ENCODE measurements around the gene PTPRD.

The PTPRD gene

GRCh38 chr9:10173561-10173960 is 439.2 kb downstream of the PTPRD start:
- DNase-seq (ENCODE audit: low read depth): no peak

GRCh38 chr9:10172476-10172875 is 440.3 kb downstream of the PTPRD start:
- no peak for DNase-seq (ENCODE audit: low read depth)

- no peak for DNase-seq (ENCODE audit: low read depth)
These were observed 444.6 kb downstream of the PTPRD start for GRCh38 chr9:10168241-10168640.

GRCh38 chr9:10148796-10149195 is 464.0 kb downstream of the PTPRD start:
- DNase-seq (ENCODE audit: low read depth): no peak

- no peak for DNase-seq (ENCODE audit: low read depth)
These were observed 466.1 kb downstream of the PTPRD start for GRCh38 chr9:10146517-10147331.

GRCh38 chr9:10144355-10144754 is 468.4 kb downstream of the PTPRD start:
- DNase-seq (ENCODE audit: low read depth): no peak

GRCh38 chr9:10135553-10135952 is 477.2 kb downstream of the PTPRD start:
- DNase-seq (ENCODE audit: low read depth): no peak

GRCh38 chr9:10134266-10134665 is 478.5 kb downstream of the PTPRD start:
- no peak for DNase-seq (ENCODE audit: low read depth)

GRCh38 chr9:10130061-10130675 is 482.6 kb downstream of the PTPRD start:
- DNase-seq (ENCODE audit: low read depth): no peak

- DNase-seq (ENCODE audit: low read depth): no peak
These were observed 484.9 kb downstream of the PTPRD start for GRCh38 chr9:10127867-10128266.

GRCh38 chr9:10112798-10113197 is 500.0 kb downstream of the PTPRD start:
- no peak for DNase-seq (ENCODE audit: low read depth)

- no peak for DNase-seq (ENCODE audit: low read depth)
These were observed 500.7 kb downstream of the PTPRD start for GRCh38 chr9:10112070-10112469.

GRCh38 chr9:10108815-10109214 is 504.0 kb downstream of the PTPRD start:
- no peak for DNase-seq (ENCODE audit: low read depth)

GRCh38 chr9:10104774-10105173 is 508.0 kb downstream of the PTPRD start:
- DNase-seq (ENCODE audit: low read depth): no peak

- no peak for DNase-seq (ENCODE audit: low read depth)
These were observed 517.6 kb downstream of the PTPRD start for GRCh38 chr9:10095208-10095607.

- DNase-seq (ENCODE audit: low read depth): no peak
These were observed 518.2 kb downstream of the PTPRD start for GRCh38 chr9:10094563-10094962.

- DNase-seq (ENCODE audit: low read depth): no peak
These were observed 532.8 kb downstream of the PTPRD start for GRCh38 chr9:10080012-10080411.

GRCh38 chr9:10079284-10079964 is 533.4 kb downstream of the PTPRD start:
- no peak for DNase-seq (ENCODE audit: low read depth)

GRCh38 chr9:10071579-10071978 is 541.2 kb downstream of the PTPRD start:
- DNase-seq (ENCODE audit: low read depth): no peak

GRCh38 chr9:10062629-10063395 is 550.0 kb downstream of the PTPRD start:
- no peak for DNase-seq (ENCODE audit: low read depth)

GRCh38 chr9:10059044-10059443 is 553.8 kb downstream of the PTPRD start:
- no peak for DNase-seq (ENCODE audit: low read depth)

GRCh38 chr9:10055886-10056395 is 556.9 kb downstream of the PTPRD start:
- DNase-seq (ENCODE audit: low read depth): no peak

All from GM04504 (cell line).